Muscle layer of colon (tissue), 2 donors: ENCODE measurements around the gene BICRA.
"Not testable (repeated sequence)": the region's sequence is repeated elsewhere in the genome, so short reads cannot be mapped to it uniquely, and the experiment has no call there.

ENCODE experiments used
- H3K27ac ChIP-seq: one replicate; pipeline ENCODE4 v1.7.0; 2013; ENCODE audit warnings: low read depth, mild to moderate bottlenecking, low read length, moderate library complexity
- H3K27me3 ChIP-seq, 2 donors: one replicate each; pipeline ENCODE4 v1.7.0; 2013; ENCODE audit warnings: low read length in 2 of 2, mild to moderate bottlenecking in 2 of 2; ENCODE audit not compliant: insufficient read depth in 2 of 2, control insufficient read depth in 1 of 2
- H3K36me3 ChIP-seq: one replicate; pipeline ENCODE4 v1.7.0; 2013; ENCODE audit warnings: mild to moderate bottlenecking, low read length; ENCODE audit not compliant: insufficient read depth
- H3K4me1 ChIP-seq: one replicate; pipeline ENCODE4 v1.7.0; 2013; ENCODE audit warnings: mild to moderate bottlenecking, low read length; ENCODE audit not compliant: insufficient read depth
- H3K4me3 ChIP-seq, 2 donors: one replicate each; pipeline ENCODE4 v1.7.0; 2013; ENCODE audit warnings: low read length in 2 of 2, low read depth in 1 of 2, mild to moderate bottlenecking in 1 of 2, moderate library complexity in 1 of 2
- H3K9ac ChIP-seq: one replicate; pipeline ENCODE4 v1.7.0; 2013; ENCODE audit warnings: low read length
- H3K9me3 ChIP-seq: one replicate; pipeline ENCODE4 v1.7.0; 2013; ENCODE audit warnings: mild to moderate bottlenecking, low read length
- donor health status: abdominal sarcoma.
- donor health status: Adenocarcinoma of cecum.

BICRA gene

GRCh38 chr19:47729799-47730520, 121.0 kb downstream of the BICRA start:
- H3K4me3 ChIP-seq, result no peak overlapping the region
- peaks cover 24% of the 10 kb centered on the region for H3K4me1 ChIP-seq
- peaks cover 38% of the 10 kb centered on the region for H3K36me3 ChIP-seq
- H3K9ac ChIP-seq, result no peak overlapping the region
- no peaks in the 10 kb centered on the region for H3K9me3 ChIP-seq
- peak overlapping the region; percentile 88 for H3K27ac ChIP-seq
- no peaks in the 10 kb centered on the region for H3K27me3 ChIP-seq

GRCh38 chr19:47730521-47730889, 121.6 kb downstream of the BICRA start:
- H3K4me1 ChIP-seq, result peaks cover 24% of the 10 kb centered on the region
- H3K9ac ChIP-seq, result no peak overlapping the region
- H3K27me3 ChIP-seq, result no peaks in the 10 kb centered on the region
- no peak overlapping the region for H3K4me3 ChIP-seq
- peaks cover 38% of the 10 kb centered on the region for H3K36me3 ChIP-seq
- no peaks in the 10 kb centered on the region for H3K9me3 ChIP-seq
- peak overlapping the region; percentile 88 for H3K27ac ChIP-seq

GRCh38 chr19:47730910-47731309, 122.0 kb downstream of the BICRA start:
- H3K9me3 ChIP-seq, result no peaks in the 10 kb centered on the region
- peaks cover 24% of the 10 kb centered on the region for H3K4me1 ChIP-seq
- H3K9ac ChIP-seq, result no peak overlapping the region
- H3K4me3 ChIP-seq, result no peak overlapping the region
- peaks cover 36% of the 10 kb centered on the region for H3K36me3 ChIP-seq
- no peaks in the 10 kb centered on the region for H3K27me3 ChIP-seq
- H3K27ac ChIP-seq, result no peak overlapping the region

- Histone ChIP-seq H3K9me3 (no peaks in the 10 kb centered on the region), H3K4me1 (no peaks in the 10 kb centered on the region), H3K27me3 (no peaks in the 10 kb centered on the region), H3K4me3 (no peak overlapping the region), H3K27ac (no peak overlapping the region), H3K9ac (no peak overlapping the region), H3K36me3 (peaks cover 37% of the 10 kb centered on the region)
Measured at GRCh38 chr19:47735131-47735530, 126.2 kb downstream of the BICRA start.

- no peaks in the 10 kb centered on the region for H3K9me3 ChIP-seq
- H3K4me1 ChIP-seq, result peaks cover 19% of the 10 kb centered on the region
- H3K36me3 ChIP-seq, result peaks cover 24% of the 10 kb centered on the region
- no peak overlapping the region for H3K9ac ChIP-seq
- H3K27ac ChIP-seq, result no peak overlapping the region
- H3K27me3 ChIP-seq, result no peaks in the 10 kb centered on the region
- H3K4me3 ChIP-seq, result no peak overlapping the region
Measured at GRCh38 chr19:47740866-47741519, 132.1 kb downstream of the BICRA start.

GRCh38 chr19:47741544-47742140, 132.7 kb downstream of the BICRA start:
- Histone ChIP-seq H3K27me3 (no peaks in the 10 kb centered on the region), H3K4me3 (no peak overlapping the region), H3K9ac (no peak overlapping the region), H3K27ac (no peak overlapping the region), H3K9me3 (no peaks in the 10 kb centered on the region), H3K4me1 (peaks cover 26% of the 10 kb centered on the region), H3K36me3 (peaks cover 17% of the 10 kb centered on the region)

- Histone ChIP-seq H3K4me3 (peak overlapping the region in 1 of 2 donors; percentile 37), H3K27me3 (no peaks in the 10 kb centered on the region), H3K9me3 (no peaks in the 10 kb centered on the region), H3K4me1 (peaks cover 29% of the 10 kb centered on the region), H3K9ac (peak overlapping the region; percentile 19), H3K36me3 (peaks cover 19% of the 10 kb centered on the region), H3K27ac (peak overlapping the region; percentile 98)
Measured at GRCh38 chr19:47742634-47743033, 133.7 kb downstream of the BICRA start.

- Histone ChIP-seq H3K9me3 (no peaks in the 10 kb centered on the region), H3K27ac (peak within 1 kb of the TSS; percentile 98), H3K9ac (no peak within 1 kb of the TSS), H3K4me1 (peaks cover 29% of the 10 kb centered on the region), H3K27me3 (no peaks in the 10 kb centered on the region), H3K4me3 (peak within 1 kb of the TSS; percentile 52 to 83), H3K36me3 (peaks cover 27% of the 10 kb centered on the region)
Measured at GRCh38 chr19:47745010-47745901, 136.3 kb downstream of the BICRA start, which contains the start of gene NOP53. Gene NOP53 (plus strand): TSS chr19:47745546. CDS start chr19:47745560, 14 bp downstream.

GRCh38 chr19:47746129-47746528, 137.2 kb downstream of the BICRA start:
- peaks cover 29% of the 10 kb centered on the region for H3K4me1 ChIP-seq
- H3K27me3 ChIP-seq, H3K27ac ChIP-seq, H3K9ac ChIP-seq, H3K9me3 ChIP-seq: not testable (repeated sequence)
- peak overlapping the region in 1 of 2 donors; percentile 9 for H3K4me3 ChIP-seq
- H3K36me3 ChIP-seq, result peaks cover 35% of the 10 kb centered on the region

- H3K9ac ChIP-seq, result no peak overlapping the region
- H3K4me3 ChIP-seq, result no peak overlapping the region
- no peaks in the 10 kb centered on the region for H3K9me3 ChIP-seq
- H3K27ac ChIP-seq, result no peak overlapping the region
- H3K36me3 ChIP-seq, result peaks cover 64% of the 10 kb centered on the region
- H3K4me1 ChIP-seq, result peaks cover 17% of the 10 kb centered on the region
- no peaks in the 10 kb centered on the region for H3K27me3 ChIP-seq
Measured at GRCh38 chr19:47749326-47749725, 140.4 kb downstream of the BICRA start.

GRCh38 chr19:47750752-47751151, 141.8 kb downstream of the BICRA start:
- H3K27me3 ChIP-seq, result no peaks in the 10 kb centered on the region
- no peaks in the 10 kb centered on the region for H3K9me3 ChIP-seq
- no peak overlapping the region for H3K9ac ChIP-seq
- no peak overlapping the region for H3K27ac ChIP-seq
- H3K4me1 ChIP-seq, result peaks cover 10% of the 10 kb centered on the region
- peaks cover 68% of the 10 kb centered on the region for H3K36me3 ChIP-seq
- H3K4me3 ChIP-seq, result no peak overlapping the region
